SH-SY5Y (cell line): ENCODE measurements around the gene KLHDC3.

ENCODE experiments used
- GATA2 ChIP-seq: IDR thresholded peaks from 2 replicates; pipeline ENCODE4 v1.6.1; 2011; ENCODE audit warnings: mild to moderate bottlenecking, low read depth, low read length
- GATA3 ChIP-seq: IDR thresholded peaks from 2 replicates; pipeline ENCODE4 v1.6.1; 2011; ENCODE audit warnings: low read depth, mild to moderate bottlenecking, low read length, moderate library complexity

DNA sequence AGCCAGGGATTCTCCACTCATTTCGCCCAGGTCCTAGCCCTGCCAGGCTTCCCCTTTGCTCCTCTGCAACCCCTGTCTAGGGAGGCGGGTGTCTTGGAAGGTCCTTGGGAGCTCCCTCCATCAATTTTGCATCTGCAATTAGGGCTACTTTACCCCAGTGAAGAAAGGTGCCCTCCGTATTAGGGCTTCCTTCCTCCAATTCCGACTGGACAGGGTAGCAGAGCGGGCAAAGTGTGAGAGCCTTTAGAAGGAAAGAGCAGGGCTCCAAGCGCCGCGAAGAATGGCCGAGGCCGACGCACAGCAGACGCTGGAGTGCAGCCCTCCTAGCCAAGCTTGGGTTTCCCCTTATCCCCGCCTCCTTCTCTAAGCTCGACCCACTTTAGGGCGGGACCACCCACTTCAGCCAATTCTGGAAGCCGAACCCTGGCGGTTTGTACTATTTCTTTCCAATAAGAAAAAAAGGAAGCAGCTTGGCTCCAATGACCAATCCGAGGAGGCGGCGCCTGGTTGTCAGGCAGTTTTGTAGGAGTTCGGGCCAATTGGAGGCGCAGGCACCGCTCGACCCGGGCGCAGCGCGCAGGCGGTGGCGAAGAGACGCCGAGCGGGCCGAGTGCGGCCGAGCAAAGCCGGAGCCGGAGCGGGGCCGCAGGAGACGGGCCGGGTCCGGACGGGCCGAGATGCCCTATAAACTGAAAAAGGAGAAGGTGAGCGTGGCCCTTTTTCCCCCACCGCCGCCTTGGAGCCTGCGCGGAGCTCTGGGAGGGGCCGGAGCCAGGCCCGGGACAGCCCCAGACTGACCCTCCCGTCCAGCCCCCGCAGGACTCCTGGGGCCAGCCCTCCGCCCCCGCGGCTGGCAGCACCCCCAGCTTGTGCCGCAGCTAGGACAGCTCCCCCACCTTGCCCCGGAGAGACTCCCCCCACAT is 29.8 kb upstream of the KLHDC3 start, which contains the start of gene PPP2R5D:
- no peak for TF ChIP-seq GATA3
- no peak for TF ChIP-seq GATA2
